Tibial artery (tissue), 4 donors: ENCODE data around the gene WIZ.
"Not testable (repeated sequence)": the region's sequence is repeated elsewhere in the genome, so short reads cannot be mapped to it uniquely, and the experiment has no call there.

ENCODE experiments used
- DNase-seq, 2 donors: peaks; one replicate each; pipeline ENCODE4 v3.0.0-alpha.2; 2019
- H3K27ac ChIP-seq, 2 donors: fragments of 200-600 bp; sonication (generic) in 1 of 2; 1 replicate in 1 of 2; 2 replicates in 1 of 2; pipeline ENCODE4 v1.5.1; 2018 to 2019; ENCODE audit warnings: mild to moderate bottlenecking in 1 of 2
- H3K27me3 ChIP-seq, 2 donors: fragments of 200-600 bp; sonication (generic) in 1 of 2; one replicate each; pipeline versions ENCODE4 v1.5.1 to v1.6.0; 2016 to 2019
- H3K36me3 ChIP-seq, 3 donors: fragments of 200-600 bp; sonication (generic) in 2 of 3; one replicate each; pipeline ENCODE4 v1.5.1; 2016 to 2019; ENCODE audit warnings: mild to moderate bottlenecking in 2 of 3
- H3K4me1 ChIP-seq, 4 donors: fragments of 200-600 bp; sonication (generic) in 2 of 4; 1 replicate in 3 of 4; 2 replicates in 1 of 4; pipeline ENCODE4 v1.5.1; 2016 to 2019
- H3K4me3 ChIP-seq, 2 donors: fragments of 200-600 bp; sonication (generic) in 1 of 2; 1 replicate in 1 of 2; 2 replicates in 1 of 2; pipeline ENCODE4 v1.5.1; 2018 to 2019; ENCODE audit warnings: mild to moderate bottlenecking in 2 of 2
- H3K9me3 ChIP-seq, 3 donors: fragments of 200-600 bp; sonication (generic) in 1 of 3; one replicate each; pipeline ENCODE4 v1.5.1; 2016 to 2019
- intact Hi-C: fragments of 100-400 bp; cut with DNase I; formaldehyde crosslinking; loops from one replicate; pipeline ENCODE4 v1.15.0; 2023; ENCODE audit warnings: low total_unique reads
- TF ChIP-seq, protein P1 (sequence below), 2 experiments: fragments of 200-600 bp in 1 of 2; fragments of 450-650 bp in 1 of 2; IDR thresholded peaks; one replicate each; pipeline ENCODE4 v1.5.1; 2017 to 2019; ENCODE audit warnings: antibody characterized with exemption in 2 of 2, mild to moderate bottlenecking in 1 of 2, moderate library complexity in 1 of 2

The WIZ gene

DNA sequence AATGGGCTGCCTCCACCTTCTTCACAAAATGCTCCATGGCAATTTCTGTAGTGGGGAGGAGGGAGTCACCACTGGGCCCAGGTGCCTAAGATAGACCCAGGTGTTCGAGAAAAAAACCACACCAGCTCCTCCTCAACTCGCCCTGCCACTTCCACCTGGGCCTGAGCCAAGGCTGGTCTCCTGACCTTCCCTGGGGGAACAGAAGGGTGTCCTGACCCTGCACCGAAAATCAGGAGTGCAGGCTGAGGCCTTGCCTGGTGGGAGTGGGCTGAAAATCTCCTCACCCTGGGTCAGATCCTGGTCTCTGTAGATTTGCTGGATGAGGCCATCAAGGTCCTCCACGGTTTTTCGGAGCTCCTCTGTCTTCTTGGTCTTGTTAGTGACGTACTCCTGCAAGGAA, 52.5 kb downstream of the WIZ start:
- peaks cover 80 to 91% (median 85%) of the 10 kb centered on the region in 3 donors for H3K36me3 ChIP-seq
- peak in 1 of 2 donors; percentile 24 for DNase-seq
- H3K4me1 ChIP-seq = peaks cover 0 to 11% (median 5%) of the 10 kb centered on the region in 4 donors
- H3K4me3 ChIP-seq = no peak overlapping the region
- H3K27me3 ChIP-seq = no peaks in the 10 kb centered on the region
- TF ChIP-seq, protein P1, sequence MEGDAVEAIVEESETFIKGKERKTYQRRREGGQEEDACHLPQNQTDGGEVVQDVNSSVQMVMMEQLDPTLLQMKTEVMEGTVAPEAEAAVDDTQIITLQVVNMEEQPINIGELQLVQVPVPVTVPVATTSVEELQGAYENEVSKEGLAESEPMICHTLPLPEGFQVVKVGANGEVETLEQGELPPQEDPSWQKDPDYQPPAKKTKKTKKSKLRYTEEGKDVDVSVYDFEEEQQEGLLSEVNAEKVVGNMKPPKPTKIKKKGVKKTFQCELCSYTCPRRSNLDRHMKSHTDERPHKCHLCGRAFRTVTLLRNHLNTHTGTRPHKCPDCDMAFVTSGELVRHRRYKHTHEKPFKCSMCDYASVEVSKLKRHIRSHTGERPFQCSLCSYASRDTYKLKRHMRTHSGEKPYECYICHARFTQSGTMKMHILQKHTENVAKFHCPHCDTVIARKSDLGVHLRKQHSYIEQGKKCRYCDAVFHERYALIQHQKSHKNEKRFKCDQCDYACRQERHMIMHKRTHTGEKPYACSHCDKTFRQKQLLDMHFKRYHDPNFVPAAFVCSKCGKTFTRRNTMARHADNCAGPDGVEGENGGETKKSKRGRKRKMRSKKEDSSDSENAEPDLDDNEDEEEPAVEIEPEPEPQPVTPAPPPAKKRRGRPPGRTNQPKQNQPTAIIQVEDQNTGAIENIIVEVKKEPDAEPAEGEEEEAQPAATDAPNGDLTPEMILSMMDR (IDR thresholded peaks at IDR 0.05) = no peak
- intact Hi-C loops = no loop called here
- no peaks in the 10 kb centered on the region for H3K9me3 ChIP-seq
- no peak overlapping the region for H3K27ac ChIP-seq

DNA sequence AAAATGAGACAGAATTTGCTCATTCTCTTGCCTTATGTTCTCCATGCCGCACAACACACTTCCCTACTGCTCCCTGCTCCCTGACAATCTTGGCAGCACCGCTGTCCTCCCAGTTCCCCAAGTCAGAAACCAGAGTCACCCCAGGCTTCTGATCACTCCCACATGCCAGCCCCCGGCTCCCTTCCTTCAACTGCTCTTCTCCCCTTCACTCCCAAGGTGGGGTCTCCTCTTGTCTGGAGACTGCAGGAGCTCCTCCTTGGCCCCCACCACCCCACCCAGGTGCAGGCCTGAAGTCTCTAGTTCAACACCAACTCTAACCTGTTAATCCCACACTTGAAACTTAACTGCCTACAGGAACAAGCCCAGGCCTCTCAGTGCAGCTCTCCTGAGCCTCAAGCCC, 53.3 kb downstream of the WIZ start:
- Histone ChIP-seq H3K4me1 (peaks cover 0 to 3% (median under 1%) of the 10 kb centered on the region in 4 donors), H3K27me3 (no peaks in the 10 kb centered on the region), H3K9me3 (no peaks in the 10 kb centered on the region), H3K4me3 (no peak overlapping the region), H3K36me3 (peaks cover 85 to 90% (median 87%) of the 10 kb centered on the region in 3 donors), H3K27ac (no peak overlapping the region)
- DNase-seq = peak in 1 of 2 donors; percentile 53
- intact Hi-C loops = no loop called here
- TF ChIP-seq, protein P1 (IDR thresholded peaks at IDR 0.05) = no peak

DNA sequence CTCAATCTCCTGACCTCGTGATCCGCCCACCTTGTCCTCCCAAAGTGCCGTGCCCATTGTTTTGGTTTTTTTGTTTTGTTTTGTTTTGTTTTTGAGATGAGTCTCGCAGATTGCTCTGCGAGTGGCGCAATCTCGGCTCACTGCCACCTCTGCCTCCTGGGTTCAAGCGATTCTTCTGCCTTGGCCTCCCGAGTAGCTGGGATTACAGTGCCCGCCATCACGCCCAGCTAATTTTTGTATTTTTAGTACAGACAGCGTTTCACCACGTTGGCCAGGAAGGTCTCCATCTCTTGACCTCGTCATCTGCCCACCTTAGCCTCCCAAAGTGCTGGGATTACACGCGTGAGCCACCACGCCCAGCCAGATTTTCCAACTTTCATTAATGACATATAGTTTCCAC, 54.5 kb downstream of the WIZ start:
- H3K27me3 ChIP-seq, H3K9me3 ChIP-seq, H3K27ac ChIP-seq, H3K4me3 ChIP-seq, H3K4me1 ChIP-seq, intact Hi-C loops: not testable (repeated sequence)
- DNase-seq = peak in 1 of 2 donors; percentile 16
- peaks cover 76 to 84% (median 78%) of the 10 kb centered on the region in 3 donors for H3K36me3 ChIP-seq

DNA sequence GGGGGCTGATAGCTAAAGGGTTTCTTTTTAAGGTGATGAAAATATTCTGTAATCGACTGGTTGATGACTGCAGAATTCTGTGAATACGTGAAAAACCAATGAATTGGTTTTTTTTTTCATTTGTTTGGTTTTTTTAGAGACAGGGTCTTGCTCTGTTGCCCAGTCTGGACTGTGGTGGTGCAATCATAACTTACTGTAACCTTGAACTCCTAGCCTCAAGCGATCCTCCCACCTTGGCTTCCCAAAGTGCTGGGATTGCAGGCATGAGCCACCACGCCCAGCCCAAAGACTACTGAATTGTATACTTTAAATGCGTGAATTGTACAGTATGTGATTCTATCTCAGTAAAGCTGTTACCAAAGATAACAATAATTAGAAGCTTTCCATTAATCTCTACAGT, 55.3 kb downstream of the WIZ start:
- no peak overlapping the region for H3K4me3 ChIP-seq
- H3K9me3 ChIP-seq = no peaks in the 10 kb centered on the region
- H3K4me1 ChIP-seq = no peaks in the 10 kb centered on the region
- peaks cover 69 to 84% (median 70%) of the 10 kb centered on the region in 3 donors for H3K36me3 ChIP-seq
- TF ChIP-seq, protein P1 (IDR thresholded peaks at IDR 0.05) = no peak
- H3K27ac ChIP-seq = no peak overlapping the region
- no peaks in the 10 kb centered on the region for H3K27me3 ChIP-seq
- intact Hi-C loops = no loop called here
- peak in 1 of 2 donors; percentile 24 for DNase-seq

DNA sequence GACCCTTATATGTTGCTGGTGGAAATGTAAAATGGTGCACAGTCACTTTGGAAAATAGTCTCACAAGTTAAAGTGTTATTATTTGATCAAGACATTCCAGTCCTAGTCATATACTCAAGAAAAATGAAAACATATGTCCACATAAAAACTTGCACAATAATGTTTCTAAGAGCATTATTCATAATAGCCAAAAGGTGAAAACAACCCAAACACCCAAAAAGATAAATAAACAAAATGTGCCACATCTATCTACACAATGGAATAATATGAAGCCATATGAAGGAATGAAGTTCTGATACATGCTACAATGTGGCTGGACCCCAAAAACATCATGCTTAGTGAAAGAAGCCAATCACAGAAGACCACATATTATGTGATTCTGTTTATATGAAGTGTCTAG, 55.8 kb downstream of the WIZ start:
- Histone ChIP-seq H3K36me3 (peaks cover 64 to 81% (median 65%) of the 10 kb centered on the region in 3 donors), H3K27ac (no peak overlapping the region), H3K4me1 (no peaks in the 10 kb centered on the region), H3K4me3 (no peak overlapping the region), H3K9me3 (no peaks in the 10 kb centered on the region), H3K27me3 (no peaks in the 10 kb centered on the region)
- intact Hi-C loops = no loop called here
- TF ChIP-seq, protein P1 (IDR thresholded peaks at IDR 0.05) = no peak
- DNase-seq = no peak

DNA sequence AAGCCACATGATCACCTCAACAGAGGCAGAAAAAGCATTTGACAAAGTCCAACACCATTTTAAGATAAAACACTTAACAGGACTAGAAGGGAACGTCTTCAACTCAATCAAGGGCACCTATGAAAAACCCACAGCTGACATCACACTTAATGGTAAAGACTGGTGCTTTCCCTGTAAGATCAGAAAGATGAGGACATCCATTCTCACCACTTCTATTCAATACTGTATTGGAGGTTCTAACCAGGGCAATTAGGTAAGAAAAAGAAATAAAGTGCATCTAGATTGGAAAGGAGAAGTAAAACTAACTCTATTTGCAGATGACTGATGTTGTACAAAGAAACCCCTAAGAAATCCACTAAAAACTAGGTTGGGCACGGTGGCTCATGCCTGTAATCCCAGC, 58.9 kb downstream of the WIZ start:
- intact Hi-C loops = no loop called here
- TF ChIP-seq, protein P1 (IDR thresholded peaks at IDR 0.05) = no peak
- DNase-seq = no peak
- H3K36me3 ChIP-seq = peaks cover 33 to 77% (median 40%) of the 10 kb centered on the region in 3 donors
- no peaks in the 10 kb centered on the region for H3K9me3 ChIP-seq
- H3K27ac ChIP-seq = no peak overlapping the region
- no peaks in the 10 kb centered on the region for H3K27me3 ChIP-seq
- H3K4me3 ChIP-seq = no peak overlapping the region
- no peaks in the 10 kb centered on the region for H3K4me1 ChIP-seq
